GM23338 (cell line): ENCODE data around the gene TTBK1. TPM values are rescaled to one million over a fixed set of nuclear protein-coding genes. Genes with fewer than 3 reads are reported as not detected.

ENCODE experiments used
- ATAC-seq: fragments of 200-7000 bp; cut with Tn5 transposase; 3 replicates; pipeline ENCODE4 v1.9.1; 2020
- DNase-seq: peaks from one replicate; pipeline ENCODE4 v3.0.0-alpha.2; 2015; ENCODE audit warnings: low spot score
- H2AFZ ChIP-seq: fragments of 200-600 bp; sonication (generic); 2 replicates; pipeline ENCODE4 v1.8.0; 2016; ENCODE audit warnings: antibody characterized with exemption, mild to moderate bottlenecking, moderate library complexity
- H3F3A ChIP-seq: fragments of 200-600 bp; sonication (generic); replicated peaks from 2 replicates; pipeline ENCODE4 v1.8.0; 2017; ENCODE audit warnings: antibody characterized with exemption, mixed run types, low read depth
- H3K27ac ChIP-seq: fragments of 200-600 bp; sonication (generic); 2 replicates; pipeline ENCODE4 v1.6.1; 2016; ENCODE audit warnings: low read depth
- H3K27me3 ChIP-seq: fragments of 200-600 bp; sonication (generic); 2 replicates; pipeline ENCODE4 v1.8.0; 2016; ENCODE audit warnings: mild to moderate bottlenecking, mixed run types, moderate library complexity; ENCODE audit not compliant: insufficient read depth
- H3K36me3 ChIP-seq: fragments of 200-600 bp; sonication (generic); 2 replicates; pipeline ENCODE4 v1.8.0; 2016; ENCODE audit warnings: mild to moderate bottlenecking; ENCODE audit not compliant: insufficient read depth
- H3K4me1 ChIP-seq: fragments of 200-600 bp; sonication (generic); 2 replicates; pipeline ENCODE4 v1.8.0; 2016; ENCODE audit warnings: mild to moderate bottlenecking, moderate library complexity; ENCODE audit not compliant: insufficient read depth
- H3K4me2 ChIP-seq: fragments of 200-600 bp; sonication (generic); 2 replicates; pipeline ENCODE4 v1.7.1; 2017; ENCODE audit warnings: mixed run types
- H3K4me3 ChIP-seq: fragments of 200-600 bp; sonication (generic); 2 replicates; pipeline ENCODE4 v1.6.1; 2016; ENCODE audit warnings: mixed run types
- H3K79me2 ChIP-seq: fragments of 200-600 bp; sonication (generic); replicated peaks from 2 replicates; pipeline ENCODE4 v1.8.0; 2017; ENCODE audit warnings: mild to moderate bottlenecking; ENCODE audit not compliant: insufficient read depth
- H3K9me2 ChIP-seq: fragments of 200-600 bp; sonication (generic); 2 replicates; pipeline ENCODE4 v1.8.0; 2017; ENCODE audit not compliant: insufficient read depth
- H4K20me1 ChIP-seq: fragments of 200-600 bp; sonication (generic); replicated peaks from 2 replicates; pipeline ENCODE4 v1.8.0; 2017; ENCODE audit warnings: mild to moderate bottlenecking; ENCODE audit not compliant: insufficient read depth
- H3K27ac Mint-ChIP-seq: 2 replicates; pipeline ENCODE4 v1.8.0; 2020; ENCODE audit warnings: inconsistent platforms, mild to moderate bottlenecking, moderate library complexity, mixed read lengths
- H3K27me3 Mint-ChIP-seq: 3 replicates; pipeline ENCODE4 v1.8.0; 2022; ENCODE audit warnings: low read depth, mild to moderate bottlenecking, moderate library complexity, mixed read lengths, inconsistent platforms; ENCODE audit not compliant: insufficient read depth, poor library complexity
- H3K36me3 Mint-ChIP-seq: 3 replicates; pipeline ENCODE4 v1.8.0; 2021; ENCODE audit warnings: low read depth, mild to moderate bottlenecking, inconsistent platforms, moderate library complexity, mixed read lengths
- H3K4me1 Mint-ChIP-seq: 3 replicates; pipeline ENCODE4 v1.8.0; 2020; ENCODE audit warnings: mild to moderate bottlenecking, inconsistent platforms, mixed read lengths
- H3K4me3 Mint-ChIP-seq: 3 replicates; pipeline ENCODE4 v1.8.0; 2021; ENCODE audit warnings: moderate library complexity, mild to moderate bottlenecking, inconsistent platforms, mixed read lengths
- H3K9me3 Mint-ChIP-seq: 3 replicates; pipeline ENCODE4 v1.8.0; 2020; ENCODE audit warnings: moderate library complexity, mild to moderate bottlenecking, inconsistent platforms, mixed read lengths
- CREB1 ChIP-seq: fragments of 250-450 bp; sonication (Bioruptor Pico); IDR thresholded peaks from 2 replicates; pipeline ENCODE4 v1.5.0; 2020; ENCODE audit warnings: low read depth, mild to moderate bottlenecking, moderate library complexity
- CTCF ChIP-seq, 2 experiments: fragments of 200-600 bp in 1 of 2; sonication (generic) in 1 of 2; conservative IDR thresholded peaks; 2 replicates each; pipeline versions ENCODE4 v1.5.1 to v1.6.1; 2016 to 2017; ENCODE audit warnings: antibody characterized with exemption in 2 of 2, low read depth in 2 of 2, mild to moderate bottlenecking in 2 of 2, moderate library complexity in 1 of 2
- EZH2 ChIP-seq: fragments of 200-600 bp; sonication (generic); IDR thresholded peaks from one replicate; pipeline ENCODE4 v1.8.0; 2017; ENCODE audit warnings: antibody characterized with exemption, mild to moderate bottlenecking, low read depth; ENCODE audit not compliant: unreplicated experiment
- EZH2phosphoT487 ChIP-seq: fragments of 200-600 bp; sonication (generic); IDR thresholded peaks from one replicate; pipeline ENCODE4 v1.8.1; 2018; ENCODE audit warnings: antibody characterized with exemption; ENCODE audit not compliant: unreplicated experiment
- JUNB ChIP-seq: IDR thresholded peaks from one replicate; pipeline ENCODE4 v1.6.1; 2016; ENCODE audit warnings: antibody characterized with exemption; ENCODE audit not compliant: unreplicated experiment
- REST ChIP-seq: IDR thresholded peaks from one replicate; pipeline ENCODE4 v1.6.1; 2018; ENCODE audit warnings: antibody characterized with exemption; ENCODE audit not compliant: unreplicated experiment
- STAT1 ChIP-seq: IDR thresholded peaks from one replicate; pipeline ENCODE4 v1.6.1; 2016; ENCODE audit warnings: antibody characterized with exemption; ENCODE audit not compliant: unreplicated experiment
- ZNF114 ChIP-seq: fragments of 250-450 bp; sonication (Bioruptor Pico); IDR thresholded peaks from 2 replicates; pipeline ENCODE4 v1.5.0; 2020; ENCODE audit warnings: mild to moderate bottlenecking, moderate library complexity
- ZNF331 ChIP-seq: fragments of 250-450 bp; sonication (Bioruptor Pico); IDR thresholded peaks from 2 replicates; pipeline ENCODE4 v1.5.0; 2020; ENCODE audit warnings: low read depth, mild to moderate bottlenecking, moderate library complexity
- polyA plus RNA-seq: library from polyadenylated mRNA; unstranded; fragments of >200 nt; fragmentation: Nextera tagmentation; extraction: Ambion mirVana; gene quantifications from 2 replicates; pipeline ENCODE4 v1.2.1, GENCODE V29; 2016
- total RNA-seq: library from RNA; depleted of rRNA; stranded (reverse); fragments of >200 nt; shearing (Covaris generic); gene quantifications from 2 replicates; pipeline ENCODE4 v1.2.3, GENCODE V29; 2014

The TTBK1 gene
- total and polyA plus RNA-seq, 2 experiments from 2014 or later: 0.29 to 1.1 TPM

DNA sequence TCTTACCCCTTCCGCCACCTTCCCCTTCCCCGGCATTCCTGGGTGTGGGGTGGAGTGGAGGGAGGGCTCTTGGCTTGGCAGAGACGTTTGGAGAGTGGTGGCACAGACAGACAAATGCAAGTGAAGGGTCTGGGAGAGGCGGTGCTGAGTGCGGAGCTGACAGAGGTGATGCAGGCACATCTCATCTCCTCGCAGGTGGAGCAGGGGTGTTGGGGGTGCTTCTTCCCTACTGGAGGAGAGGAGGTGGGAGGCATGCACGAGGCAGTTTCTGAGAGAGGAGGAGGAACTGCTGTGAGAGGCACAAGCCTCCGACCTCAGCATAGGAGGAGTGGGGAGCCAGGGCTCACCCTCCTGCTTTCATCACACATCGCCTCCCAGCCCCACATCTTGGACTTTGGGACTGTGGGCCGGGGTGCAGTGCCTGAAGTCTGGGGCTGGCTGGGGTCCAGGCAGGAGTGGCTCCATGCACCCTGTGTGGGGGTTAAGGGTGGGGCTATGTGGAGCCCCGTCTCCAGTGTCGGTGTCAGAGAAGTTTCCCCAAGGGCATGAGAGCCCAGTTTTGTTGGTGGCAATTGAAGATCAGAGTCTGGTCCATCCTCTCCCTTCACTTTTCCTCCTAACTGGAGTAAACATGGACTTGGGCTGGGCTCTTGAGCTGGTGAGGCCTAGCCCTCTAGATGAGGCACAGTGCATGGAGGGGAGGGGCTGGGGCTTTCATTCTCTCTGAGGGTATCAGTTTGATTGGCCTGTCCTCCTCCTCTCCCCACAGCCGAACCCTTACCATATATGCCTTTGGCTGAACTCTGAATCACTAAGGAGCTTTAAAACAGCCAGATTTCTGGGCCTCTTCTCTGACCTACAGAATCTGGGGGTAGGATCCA lies 34.6 kb downstream of the TTBK1 start (continued):
- TF ChIP-seq EZH2 (no peak), STAT1 (no peak), CTCF (conservative IDR thresholded peaks at IDR 0.05; ENCODE audit: low read depth in 2 of 2) (no peak), ZNF114 (no peak)

- Histone ChIP-seq H3K4me2 (peak overlapping the region; percentile 60), H3K79me2 (no peaks in the 10 kb centered on the region), H3K27me3 (peaks cover 40% of the 10 kb centered on the region), H3K27ac (no peak overlapping the region), H3K4me3 (no peak overlapping the region), H3K4me1 (peaks cover 25% of the 10 kb centered on the region), H3K9me2 (no peaks in the 10 kb centered on the region), H3K36me3 (no peaks in the 10 kb centered on the region), H2AFZ (no peak overlapping the region), H4K20me1 (no peaks in the 10 kb centered on the region), H3F3A (peaks cover 2% of the 10 kb centered on the region; the same call in 1 of the 2 replicates)
- ATAC-seq (peak; percentile 6; the same call in 1 of the 3 replicates), DNase-seq (no peak)
- Mint-ChIP-seq H3K4me1 (peaks cover 36% of the 10 kb centered on the region), H3K4me3 (no peak overlapping the region; the same call in 2 of the 3 replicates), H3K27ac (no peak overlapping the region), H3K27me3 (peaks cover 40% of the 10 kb centered on the region), H3K36me3 (no peaks in the 10 kb centered on the region), H3K9me3 (no peaks in the 10 kb centered on the region)
- TF ChIP-seq JUNB: no peak
- no peak for TF ChIP-seq ZNF114
- no peak for TF ChIP-seq STAT1
- no peak for TF ChIP-seq EZH2phosphoT487
- no peak for TF ChIP-seq REST
- no peak for TF ChIP-seq CREB1 (CRISPR knock-in tag)
- TF ChIP-seq ZNF331 (CRISPR knock-in tag): no peak
These were observed 35.3 kb downstream of the TTBK1 start for GRCh38 chr6:43278524-43279078.
